HFF-Myc (cell line): Measurements from ENCODE around the gene AP1B1.
A peak's percentile ranks its signal among the peaks of the same experiment; 100 is the strongest.

Experiments used
- DNase-seq: peaks from one replicate; pipeline ENCODE4 v3.0.0-alpha.2; 2011; ENCODE audit warnings: low read depth; ENCODE audit errors: extremely low read depth
- H3K4me3 ChIP-seq: replicated peaks from 2 replicates; pipeline ENCODE4 v1.5.1; 2011; ENCODE audit warnings: low read depth, mild to moderate bottlenecking, control low read depth, low read length
- TF ChIP-seq, protein P1 (sequence below): IDR thresholded peaks from 2 replicates; pipeline ENCODE4 v1.5.1; 2012; ENCODE audit warnings: mild to moderate bottlenecking, low read depth, low read length, control low read depth; ENCODE audit errors: missing control alignments

AP1B1 gene

DNA sequence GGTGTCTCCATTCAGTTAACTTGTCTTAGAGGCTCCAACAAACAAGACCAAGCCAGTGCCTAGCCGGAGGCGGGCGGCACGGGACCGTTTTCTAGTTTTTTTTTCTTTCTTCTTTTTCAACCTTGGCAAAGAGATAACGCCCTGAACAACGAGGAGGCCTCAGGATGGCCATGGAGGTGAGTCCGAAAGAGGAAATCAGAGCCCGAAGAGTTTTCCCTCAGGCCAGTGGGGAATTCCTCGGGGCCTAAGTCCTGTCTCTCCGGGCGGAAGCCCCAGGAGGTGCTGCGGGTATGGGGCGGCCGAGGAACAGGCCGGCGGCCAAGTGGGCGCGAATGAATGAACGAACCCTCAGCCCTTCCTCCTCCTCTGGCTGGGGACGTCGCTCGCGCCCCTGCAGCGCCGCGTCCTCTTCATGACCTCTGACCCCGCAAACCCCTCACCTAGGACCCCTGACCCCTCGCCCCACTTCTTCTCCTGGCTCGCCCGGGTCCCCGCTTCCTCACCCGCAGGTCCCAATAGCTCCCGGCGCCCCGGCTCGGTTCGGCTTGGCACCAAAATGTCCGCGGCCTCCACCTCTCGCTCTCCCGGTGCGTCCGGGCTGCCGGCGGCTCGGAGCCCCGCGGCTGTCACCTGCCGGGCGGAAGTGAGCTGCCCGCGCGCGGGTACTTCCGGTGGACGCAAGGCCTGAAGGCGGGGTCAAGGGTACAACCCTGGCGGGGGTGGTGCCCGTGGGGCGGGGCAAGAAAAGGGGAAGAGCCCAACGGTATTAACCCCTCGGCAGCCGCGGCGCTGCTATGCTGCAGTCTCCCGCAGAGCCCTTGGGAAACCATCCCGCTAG is at the start of gene AP1B1:
Gene AP1B1 (minus strand): TSS at position 650 of the 838 bp plus-strand sequence. CDS start 21,327 bp downstream, outside the sequence.
- TF ChIP-seq, protein P1, sequence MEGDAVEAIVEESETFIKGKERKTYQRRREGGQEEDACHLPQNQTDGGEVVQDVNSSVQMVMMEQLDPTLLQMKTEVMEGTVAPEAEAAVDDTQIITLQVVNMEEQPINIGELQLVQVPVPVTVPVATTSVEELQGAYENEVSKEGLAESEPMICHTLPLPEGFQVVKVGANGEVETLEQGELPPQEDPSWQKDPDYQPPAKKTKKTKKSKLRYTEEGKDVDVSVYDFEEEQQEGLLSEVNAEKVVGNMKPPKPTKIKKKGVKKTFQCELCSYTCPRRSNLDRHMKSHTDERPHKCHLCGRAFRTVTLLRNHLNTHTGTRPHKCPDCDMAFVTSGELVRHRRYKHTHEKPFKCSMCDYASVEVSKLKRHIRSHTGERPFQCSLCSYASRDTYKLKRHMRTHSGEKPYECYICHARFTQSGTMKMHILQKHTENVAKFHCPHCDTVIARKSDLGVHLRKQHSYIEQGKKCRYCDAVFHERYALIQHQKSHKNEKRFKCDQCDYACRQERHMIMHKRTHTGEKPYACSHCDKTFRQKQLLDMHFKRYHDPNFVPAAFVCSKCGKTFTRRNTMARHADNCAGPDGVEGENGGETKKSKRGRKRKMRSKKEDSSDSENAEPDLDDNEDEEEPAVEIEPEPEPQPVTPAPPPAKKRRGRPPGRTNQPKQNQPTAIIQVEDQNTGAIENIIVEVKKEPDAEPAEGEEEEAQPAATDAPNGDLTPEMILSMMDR: no peak
- peak; percentile 53 for DNase-seq
- peak within 1 kb of the TSS; percentile 65 for H3K4me3 ChIP-seq

DNA sequence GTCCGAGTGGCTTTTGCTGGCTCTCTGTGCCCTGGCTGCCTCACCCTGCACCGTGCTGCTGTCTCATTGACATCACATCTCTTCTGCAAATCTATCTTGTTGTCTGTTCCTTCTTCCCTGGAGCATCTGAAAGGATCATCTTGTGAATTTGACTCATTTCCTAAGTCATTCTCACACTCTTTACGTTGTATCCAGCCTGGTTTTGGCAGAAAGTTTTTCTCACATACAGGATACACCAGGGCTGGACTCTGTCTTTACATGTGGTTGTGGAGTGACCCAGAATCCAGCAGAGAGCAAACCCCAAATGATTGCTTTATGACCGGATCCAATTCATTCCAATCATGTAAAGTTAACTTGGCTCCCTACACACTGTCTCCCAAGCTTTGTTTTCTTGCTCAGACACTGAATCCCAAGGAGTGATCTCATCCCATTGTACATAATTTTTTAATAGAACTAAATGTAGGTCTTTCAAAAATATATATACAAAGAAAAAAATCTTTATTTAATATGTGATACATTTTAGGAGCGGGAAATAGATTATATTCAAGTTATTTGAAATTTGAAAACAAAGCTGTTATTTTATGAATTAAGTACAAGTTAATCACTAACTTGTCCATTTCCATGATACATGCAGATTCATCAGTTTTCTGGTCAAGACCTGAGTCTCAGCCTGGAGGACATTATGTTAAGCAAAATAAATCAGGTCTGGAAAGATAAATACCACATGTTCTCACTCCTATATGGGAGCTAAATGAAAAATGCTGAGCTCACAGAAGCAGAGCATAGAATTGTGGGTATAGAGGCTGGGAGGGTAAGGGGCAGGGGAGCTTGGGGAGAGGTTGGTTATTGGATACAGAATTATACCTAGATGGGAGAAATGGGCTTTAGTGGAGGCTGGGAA is 47.1 kb upstream of the AP1B1 start:
- no peak overlapping the region for H3K4me3 ChIP-seq
- TF ChIP-seq, protein P1: no peak

DNA sequence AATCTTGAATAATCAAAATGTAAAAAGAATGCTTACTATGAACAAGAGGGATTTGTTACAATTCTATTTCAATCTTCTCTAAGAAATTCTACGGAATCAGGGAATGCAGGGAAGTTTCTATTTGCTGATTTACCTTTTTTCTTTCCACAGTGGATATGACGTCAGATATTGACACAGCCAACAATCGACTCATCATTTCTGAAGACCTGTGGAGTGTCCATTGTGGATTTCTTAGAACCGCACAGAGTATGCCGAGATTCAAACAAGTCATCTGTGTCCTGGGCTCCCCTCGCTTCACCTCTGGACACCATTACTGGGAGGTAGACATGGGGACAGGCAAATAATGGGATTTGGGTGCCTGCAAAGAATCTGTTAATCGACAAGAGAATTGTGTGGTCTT is 45.9 kb upstream of the AP1B1 start:
- DNase-seq: no peak
- H3K4me3 ChIP-seq: no peak overlapping the region
- TF ChIP-seq, protein P1: no peak

More for the DNA sequence above, 47.1 kb upstream of the AP1B1 start:
- no peak for DNase-seq

DNA sequence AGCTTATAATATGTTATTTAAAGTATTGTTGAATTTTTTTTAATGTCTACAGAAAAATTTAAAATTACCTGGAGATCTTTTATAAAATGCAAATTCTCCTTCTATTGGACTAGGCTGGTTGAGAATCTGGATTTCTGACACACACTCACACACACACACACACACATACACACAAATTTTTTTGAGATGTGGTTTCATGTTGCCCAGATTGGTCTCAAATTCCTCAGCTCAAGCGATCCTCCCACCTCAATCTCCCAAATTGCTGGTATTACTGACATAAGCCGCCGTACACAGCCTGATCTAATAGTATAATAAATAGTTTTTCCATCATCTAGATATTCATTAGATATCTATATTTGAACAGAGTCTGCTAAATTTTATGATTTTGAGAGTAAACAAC is 45.5 kb upstream of the AP1B1 start:
- no peak for DNase-seq
- H3K4me3 ChIP-seq: no peak overlapping the region
- TF ChIP-seq, protein P1: no peak

DNA sequence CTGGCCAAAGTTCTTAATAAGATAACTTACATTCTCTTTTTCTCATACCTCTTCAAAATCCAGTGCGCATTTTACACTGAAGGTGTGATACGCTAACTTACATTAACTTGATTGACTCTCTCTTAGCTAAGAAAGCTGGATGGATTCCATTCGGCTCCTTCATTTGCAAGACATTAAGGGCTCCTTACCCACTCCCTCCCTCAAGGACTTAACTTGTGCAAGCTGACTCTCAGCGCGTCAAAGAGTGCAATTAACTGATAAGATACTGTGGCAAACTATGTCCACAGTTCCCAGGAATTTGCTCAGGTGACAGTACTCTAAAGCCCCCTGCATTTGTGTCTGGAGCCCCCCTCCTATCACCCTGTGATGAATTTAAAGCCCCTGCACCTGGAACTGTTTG is 43.6 kb upstream of the AP1B1 start:
- no peak overlapping the region for H3K4me3 ChIP-seq
- TF ChIP-seq, protein P1: no peak
- no peak for DNase-seq

DNA sequence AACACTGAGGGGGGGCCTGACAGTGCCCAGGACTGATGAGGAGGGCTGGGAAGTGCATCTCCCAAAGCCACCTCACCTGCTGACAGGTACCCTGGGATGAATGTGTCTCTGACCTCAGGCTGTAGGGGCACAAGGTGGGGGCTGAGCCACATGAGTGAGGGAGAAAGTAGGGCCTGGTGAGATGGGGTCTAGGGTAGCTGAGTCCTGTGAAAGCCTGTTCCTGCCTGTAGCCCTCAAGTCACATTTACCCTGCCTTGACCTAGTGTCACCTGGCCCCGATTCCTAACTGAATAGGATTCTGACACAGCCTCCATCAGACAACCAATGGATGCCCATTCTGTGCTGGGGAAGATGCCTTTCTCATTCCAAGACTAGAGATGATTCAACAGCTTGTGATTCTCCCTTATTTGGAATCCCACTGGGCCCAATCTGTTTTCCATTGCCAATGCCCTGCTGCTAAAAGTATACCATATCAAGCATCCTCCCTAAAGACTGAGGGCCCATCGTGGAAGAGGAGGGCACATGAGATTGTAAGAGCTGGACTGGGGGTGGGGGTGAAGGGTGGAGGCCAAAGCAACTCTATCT is 38.9 kb upstream of the AP1B1 start:
- TF ChIP-seq, protein P1: no peak
- no peak for DNase-seq
- H3K4me3 ChIP-seq: no peak overlapping the region
